ENCODE data around the gene ADAMTS9. TPM values are rescaled to one million over a fixed set of nuclear protein-coding genes. Genes with fewer than 3 reads are reported as not detected.

Gene ADAMTS9
- total RNA-seq, 1 donor from 2014 or later: 15.1 TPM

DNA sequence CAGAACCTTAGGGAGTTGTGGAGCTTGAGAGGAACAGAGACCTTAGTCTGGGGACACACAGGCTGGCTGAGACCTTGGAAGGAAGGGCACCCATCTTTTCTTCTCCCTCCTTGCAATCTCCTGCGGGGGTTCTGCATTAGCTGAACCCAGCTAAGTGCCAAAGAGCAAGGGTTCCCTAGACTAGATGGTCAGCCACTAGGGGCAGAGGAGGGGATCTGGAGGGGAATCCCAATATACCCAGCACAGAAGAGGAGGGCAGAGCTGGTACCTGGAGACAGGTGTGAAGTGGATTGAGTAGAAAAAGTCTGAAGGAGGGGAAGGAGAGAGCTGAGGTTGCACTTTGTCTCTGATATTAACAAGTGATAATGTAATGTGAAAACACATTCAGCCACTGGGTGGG, 212.8 kb downstream of the ADAMTS9 start:
- ATAC-seq (no peak), DNase-seq (no peak)
- intact Hi-C loops (cut with micrococcal nuclease): no loop called here

GRCh38 chr3:64473466-64473865, 214.3 kb downstream of the ADAMTS9 start:
- no peak for DNase-seq
- intact Hi-C loops (cut with micrococcal nuclease): no loop called here

GRCh38 chr3:64470436-64470835, 217.4 kb downstream of the ADAMTS9 start:
- ATAC-seq (no peak), DNase-seq (no peak)
- intact Hi-C loops (cut with micrococcal nuclease): no loop called here

More at GRCh38 chr3:64473466-64473865, 214.3 kb downstream of the ADAMTS9 start:
- ATAC-seq: no peak

GRCh38 chr3:64467255-64467944, 220.4 kb downstream of the ADAMTS9 start:
- ATAC-seq (no peak), DNase-seq (no peak)
- intact Hi-C loops (cut with micrococcal nuclease): no loop called here

Data from left ventricle myocardium superior (tissue), 1 donor.